ENCODE results near the gene CFD. TPM values are rescaled to one million over a fixed set of nuclear protein-coding genes. Genes with fewer than 3 reads are reported as not detected.

The CFD gene
- total RNA-seq, 1 experiment from 2014 or later: 1.9 TPM

- H3K4ac ChIP-seq (ENCODE audit: low read depth, low read length): no peak overlapping the region
- Mint-ChIP-seq H3K27me3 (ENCODE audit: low read depth) (peaks cover 38% of the 10 kb centered on the region), H3K9me3 (peaks cover 0 to 2% of the 10 kb centered on the region in 2 experiments; a peak in 1 of 5 replicates), H3K4me3 (no peak overlapping the region), H3K27ac (no peak overlapping the region), H3K4me1 (0 out of 4 replicates have a peak, but pooled peaks cover 0 to 4% of the 10 kb centered on the region in 2 experiments), H3K36me3 (ENCODE audit: insufficient read depth in 1 of 3, low read depth in 3 of 3) (no peaks in the 10 kb centered on the region)
- no peak overlapping the region for H4K91ac ChIP-seq (ENCODE audit: insufficient read length, low read depth, low read length)
- TF ChIP-seq CTCF (conservative IDR thresholded peaks at IDR 0.05): no peak
- H3K9ac ChIP-seq (ENCODE audit: extremely low read depth, insufficient read length, low read length): no peak overlapping the region
- no peak for DNase-seq
- no peak overlapping the region for H3T11ph ChIP-seq (ENCODE audit: low read length)
- no peak overlapping the region for H2BK5ac ChIP-seq (ENCODE audit: insufficient read length, low read length)
- no peak overlapping the region for H2AFZ ChIP-seq (ENCODE audit: low read length)
- no peak overlapping the region for H3K23ac ChIP-seq (ENCODE audit: insufficient read length, low read depth, low read length)
- no peaks in the 10 kb centered on the region for H3K4me1 ChIP-seq (ENCODE audit: insufficient read depth, low read length)
- peaks cover 3% of the 10 kb centered on the region for H3K23me2 ChIP-seq (ENCODE audit: insufficient read length, low read depth, low read length, poor library complexity, severe bottlenecking)
- H2AK5ac ChIP-seq (ENCODE audit: insufficient read length, low read length): no peak overlapping the region
- no peak overlapping the region for H2BK15ac ChIP-seq (ENCODE audit: low read depth, low read length)
- H4K8ac ChIP-seq (replicated peaks; ENCODE audit: insufficient read length, low read depth, low read length): no peak overlapping the region
- H3K79me1 ChIP-seq (ENCODE audit: insufficient read depth, low read depth, low read length, poor library complexity, severe bottlenecking): no peaks in the 10 kb centered on the region
- no peaks in the 10 kb centered on the region for H3K79me2 ChIP-seq (ENCODE audit: insufficient read depth, low read length)
- no peak overlapping the region for H3K27ac ChIP-seq (ENCODE audit: insufficient read length, low read depth, low read length)
- H3K4me2 ChIP-seq (ENCODE audit: insufficient read depth, insufficient read length, low read length): no peak overlapping the region
- H3K56ac ChIP-seq (ENCODE audit: insufficient read length, low read depth, low read length): no peak overlapping the region
- WGBS (ENCODE audit: extremely low coverage, insufficient read length, low lambda C conversion rate): no CpG with 5 or more reads among the region's 9 CpGs
- no peaks in the 10 kb centered on the region for H3K9me3 ChIP-seq (ENCODE audit: control insufficient read depth, low read depth, low read length)
- H2BK12ac ChIP-seq (ENCODE audit: insufficient read length, low read depth, low read length): no peak overlapping the region
- no peak overlapping the region for H2BK20ac ChIP-seq (ENCODE audit: low read depth, low read length, poor library complexity, severe bottlenecking)
- H3K18ac ChIP-seq (ENCODE audit: insufficient read length, low read depth, low read length): no peak overlapping the region
- H3K27me3 ChIP-seq (ENCODE audit: insufficient read depth, low read length): peaks cover 3% of the 10 kb centered on the region; the same call in 1 of the 2 replicates
- H4K20me1 ChIP-seq (ENCODE audit: control insufficient read depth, insufficient read depth, insufficient read length): no peaks in the 10 kb centered on the region
- H2BK120ac ChIP-seq (ENCODE audit: low read depth, low read length, poor library complexity, severe bottlenecking): no peak overlapping the region
- H4K5ac ChIP-seq (ENCODE audit: insufficient read length, low read depth, low read length): no peak overlapping the region
- no peak overlapping the region for H3K14ac ChIP-seq (ENCODE audit: insufficient read depth, low read length)
These were observed 1.2 kb upstream of the CFD start for GRCh38 chr19:858284-858683.

Measured in H9 (cell line).